Astrocyte of the hippocampus (primary cell): ENCODE data around the gene TULP4.
A peak's percentile ranks its signal among the peaks of the same experiment; 100 is the strongest.

Experiments
- DNase-seq: peaks from one replicate; pipeline ENCODE4 v3.0.0; 2011; ENCODE audit warnings: low read depth, low spot score

TULP4 gene

GRCh38 chr6:158358450-158359077, 46.3 kb downstream of the TULP4 start:
- no peak for DNase-seq

DNA sequence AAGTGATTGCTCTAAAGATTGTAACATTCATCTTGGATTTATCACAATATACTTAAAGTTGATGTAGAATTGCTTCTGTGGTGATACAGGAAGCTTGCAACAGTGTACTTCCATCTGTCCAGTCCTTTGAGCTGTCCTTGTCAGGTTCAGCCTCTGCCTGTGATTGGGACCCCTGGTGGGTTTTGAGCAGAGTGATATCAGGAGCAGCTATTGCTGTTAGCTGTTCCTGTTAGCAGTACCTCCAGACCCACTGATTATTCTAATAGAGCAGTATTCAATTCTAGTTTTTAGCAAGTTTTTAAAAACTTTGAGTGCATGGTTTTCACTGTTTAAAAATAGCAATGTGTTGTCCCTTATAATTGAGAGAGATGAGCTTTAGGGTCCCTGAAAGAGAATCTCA, 48.8 kb downstream of the TULP4 start:
- no peak for DNase-seq

DNA sequence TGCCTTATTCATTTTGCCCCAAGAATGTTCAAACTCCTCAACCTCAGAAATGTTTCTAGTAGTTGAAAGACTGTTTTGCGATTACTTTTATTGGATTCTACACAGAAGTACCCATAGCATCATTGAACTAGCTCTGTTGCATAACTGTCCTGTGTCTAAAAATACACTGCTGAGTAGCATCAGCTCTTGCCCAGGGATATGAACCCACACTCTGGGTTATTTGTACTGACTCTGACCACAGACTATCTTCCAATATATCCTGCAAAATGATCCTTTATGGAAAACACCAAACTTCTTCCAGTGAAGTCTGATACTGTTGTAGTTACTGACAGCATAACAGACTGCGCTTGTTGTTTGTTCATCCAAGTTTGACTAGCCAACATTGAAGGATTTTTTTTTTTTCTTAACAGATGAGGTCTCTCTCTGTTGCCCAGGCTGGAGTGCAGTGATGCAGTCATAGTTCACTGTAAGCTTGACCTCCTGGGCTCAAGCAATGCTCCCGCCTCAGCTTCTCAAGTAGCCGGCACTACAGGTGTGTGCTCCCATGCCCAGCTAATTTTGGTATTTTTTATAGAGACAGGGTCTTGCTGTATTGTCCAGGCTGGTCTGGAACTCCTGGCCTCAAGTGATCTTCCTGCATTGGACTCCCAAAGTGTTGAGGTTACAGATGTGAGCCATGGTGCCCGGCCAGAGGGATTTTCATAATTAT, 49.9 kb downstream of the TULP4 start:
- no peak for DNase-seq

DNA sequence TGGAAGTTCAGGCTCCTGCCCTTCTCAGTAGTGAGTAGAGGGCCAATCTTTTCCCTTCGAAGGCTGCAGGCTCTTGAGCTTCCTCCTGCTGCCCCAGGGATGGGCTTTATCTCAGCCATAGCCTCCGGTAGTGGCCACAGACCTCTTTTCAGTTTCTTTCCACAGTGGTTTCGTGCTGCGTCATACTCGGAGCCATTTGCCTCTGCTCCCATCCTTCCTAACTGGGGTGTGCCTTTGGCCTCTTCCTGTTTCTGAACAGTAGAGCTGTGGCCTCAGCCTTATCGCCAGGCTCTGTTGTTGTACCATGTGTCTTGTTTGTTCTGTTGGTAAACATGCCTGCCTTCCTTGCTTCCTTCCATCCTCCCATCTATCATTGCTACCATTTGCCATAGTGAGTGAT, 54.1 kb downstream of the TULP4 start:
- no peak for DNase-seq

DNA sequence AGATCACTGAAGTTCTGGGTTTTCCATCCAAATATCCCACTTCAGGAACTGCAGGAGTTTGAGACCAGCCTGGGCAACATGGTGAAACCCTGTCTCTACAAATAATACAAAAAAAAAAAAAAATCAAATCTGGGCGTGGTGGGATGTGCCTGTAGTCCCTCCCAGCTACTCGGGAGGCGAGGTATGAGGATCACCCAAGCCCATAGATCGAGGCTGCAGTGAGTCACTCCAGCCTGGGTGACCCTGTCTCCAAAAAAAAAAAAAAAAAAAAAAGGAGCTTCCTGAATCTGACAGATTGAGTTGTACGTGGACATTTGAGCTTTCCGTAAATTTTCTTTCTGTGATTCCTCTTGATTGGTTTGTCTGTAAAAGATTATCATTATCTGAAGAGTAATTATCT, 55.6 kb downstream of the TULP4 start:
- no peak for DNase-seq

- no peak for DNase-seq
These were observed 57.0 kb downstream of the TULP4 start for GRCh38 chr6:158369241-158369640.

DNA sequence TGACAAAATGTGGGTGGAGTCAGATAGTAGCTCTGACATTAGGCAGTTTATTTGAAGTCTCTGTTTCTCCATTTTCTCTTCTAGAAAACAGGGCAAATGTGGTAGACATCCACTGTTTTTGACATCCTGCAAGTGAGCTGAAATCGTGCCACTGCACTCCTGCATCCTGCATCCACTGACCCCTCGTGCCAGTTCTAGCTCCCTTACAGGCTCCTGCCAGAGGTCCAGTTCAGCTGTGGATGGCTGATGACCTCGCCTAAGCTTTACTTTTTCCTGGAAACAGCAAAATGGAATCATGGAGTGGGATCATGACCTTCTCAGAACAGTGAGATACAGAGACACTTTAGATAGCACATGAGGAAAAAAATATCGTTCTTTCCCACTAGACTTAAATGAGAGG, 58.5 kb downstream of the TULP4 start:
- DNase-seq: no peak

- DNase-seq: no peak
These were observed 59.0 kb downstream of the TULP4 start for GRCh38 chr6:158371261-158371660.

DNA sequence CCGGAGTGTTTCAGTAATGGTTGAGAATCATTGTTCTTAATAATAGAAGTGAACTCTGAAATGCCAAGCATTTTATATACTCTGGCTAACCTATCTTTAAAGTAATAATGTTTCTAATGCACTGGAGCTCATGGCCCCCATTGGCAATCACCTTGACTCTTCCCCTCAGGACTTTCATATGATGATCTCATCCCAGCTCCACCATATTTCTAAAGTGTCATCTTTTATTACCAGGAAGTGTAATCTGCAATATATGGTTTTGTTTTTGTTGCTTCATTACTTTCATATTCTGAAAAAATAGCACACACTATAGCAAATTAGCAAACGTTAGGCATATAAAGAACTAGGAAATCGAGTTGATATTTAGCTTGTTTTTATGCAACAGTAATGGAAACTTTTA, 60.3 kb downstream of the TULP4 start:
- no peak for DNase-seq

DNA sequence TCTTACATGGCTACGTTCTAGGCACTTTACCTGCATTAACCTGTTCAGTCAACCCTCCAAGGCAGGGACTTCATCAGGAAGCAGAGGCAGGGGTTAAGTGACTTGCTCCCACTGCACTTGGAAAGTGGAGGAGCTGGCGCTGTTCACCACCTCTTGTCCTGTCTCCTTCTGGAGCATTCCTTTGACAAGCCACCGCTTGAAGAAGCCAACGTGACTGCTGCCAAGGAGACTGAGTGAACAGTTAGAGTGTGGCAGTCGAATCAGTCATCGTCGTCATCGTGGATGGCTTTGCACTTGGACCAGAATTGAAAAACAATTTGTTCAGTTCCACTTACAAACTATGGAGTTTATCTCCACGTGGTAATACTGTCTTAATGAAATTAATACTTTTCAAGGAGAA, 60.9 kb downstream of the TULP4 start:
- no peak for DNase-seq

- DNase-seq: no peak
These were observed 61.8 kb downstream of the TULP4 start for GRCh38 chr6:158374020-158374419.

DNA sequence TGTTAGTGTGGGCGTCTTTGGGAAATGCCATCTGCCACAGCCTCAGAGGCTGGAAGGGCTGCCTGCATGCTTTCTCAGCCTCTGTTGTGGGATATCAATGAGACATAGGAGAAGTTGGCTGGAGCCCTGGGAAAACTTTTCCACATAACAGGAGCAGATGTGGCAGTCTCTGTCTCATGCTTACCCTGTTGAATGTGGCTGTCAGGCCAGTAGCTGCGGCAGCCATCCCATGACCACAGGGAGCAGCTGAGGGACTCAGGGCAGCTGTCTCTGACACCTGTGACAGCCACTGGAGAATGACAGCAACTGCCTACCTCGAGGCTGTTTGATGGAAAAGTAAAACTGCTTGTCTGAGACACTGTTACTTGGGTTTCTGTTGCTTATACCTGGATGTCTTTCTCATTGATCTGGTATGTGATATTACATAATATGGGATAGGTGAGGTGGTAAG, 64.4 kb downstream of the TULP4 start:
- peak; percentile 39 for DNase-seq

GRCh38 chr6:158377860-158378259, 65.6 kb downstream of the TULP4 start:
- no peak for DNase-seq

DNA sequence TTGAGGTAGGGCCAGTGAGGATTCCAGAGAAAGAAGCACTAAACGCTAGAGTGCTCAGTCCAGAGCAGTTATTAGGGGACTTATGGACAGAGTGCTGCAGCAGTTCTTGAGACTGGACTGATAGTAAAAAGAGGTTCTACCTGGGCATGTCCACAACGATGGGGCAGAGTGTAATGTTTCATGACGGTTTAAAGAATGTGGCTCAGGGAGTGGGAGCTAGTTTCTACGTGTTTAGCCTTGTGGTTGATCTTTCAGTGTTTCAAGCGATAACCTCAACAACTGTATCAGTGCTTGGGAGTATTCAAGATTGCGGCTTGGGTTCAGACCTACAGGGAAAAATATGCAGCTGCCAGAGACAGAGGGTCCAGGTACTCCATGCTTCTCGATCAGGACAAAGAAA, 67.1 kb downstream of the TULP4 start:
- DNase-seq: no peak

- DNase-seq: no peak
These were observed 68.9 kb downstream of the TULP4 start for GRCh38 chr6:158381214-158381613.

- no peak for DNase-seq
These were observed 70.2 kb downstream of the TULP4 start for GRCh38 chr6:158382491-158382890.

GRCh38 chr6:158383057-158383456, 70.8 kb downstream of the TULP4 start:
- no peak for DNase-seq

DNA sequence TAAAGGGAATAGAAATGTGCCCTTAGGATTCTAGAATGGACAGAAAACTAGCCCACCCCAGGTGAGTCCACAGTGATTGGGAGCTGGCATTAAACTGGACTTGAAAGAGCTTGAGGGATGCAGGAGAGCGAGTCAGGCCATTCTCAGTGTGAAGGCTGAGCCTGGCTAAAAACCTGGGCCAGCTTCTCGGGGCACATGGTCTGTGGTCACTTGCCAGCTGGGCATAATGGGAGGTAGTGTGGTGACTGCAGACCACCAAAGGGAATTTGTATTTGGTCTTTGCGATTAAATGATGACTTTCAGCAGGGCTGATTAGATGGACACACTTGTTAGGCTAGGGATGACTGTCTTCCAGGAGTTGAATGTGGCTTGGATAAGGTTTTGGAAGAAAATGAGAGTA, 71.3 kb downstream of the TULP4 start:
- no peak for DNase-seq

GRCh38 chr6:158384671-158385110, 72.4 kb downstream of the TULP4 start:
- peak; percentile 21 for DNase-seq

- no peak for DNase-seq
These were observed 74.8 kb downstream of the TULP4 start for GRCh38 chr6:158387036-158387435.

DNA sequence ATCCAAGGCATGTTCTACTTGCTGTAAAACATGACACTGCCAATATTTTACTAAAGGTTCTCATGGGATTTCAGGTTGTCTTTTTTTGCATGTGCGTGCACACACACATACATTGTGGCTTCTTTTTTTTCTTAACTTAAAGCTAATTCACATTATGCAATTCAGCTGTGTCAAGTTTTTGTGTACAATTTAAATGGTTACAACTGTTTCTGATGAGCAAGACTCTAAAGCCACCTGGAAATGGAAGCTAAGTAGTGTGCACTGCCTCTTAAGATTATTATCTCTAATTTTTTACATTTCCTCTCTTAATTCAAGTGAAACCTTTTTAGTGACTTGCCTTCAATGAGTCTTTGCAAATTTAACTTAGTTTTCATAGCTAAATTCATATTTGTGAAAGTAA, 75.3 kb downstream of the TULP4 start:
- no peak for DNase-seq

- DNase-seq: no peak
These were observed 76.5 kb downstream of the TULP4 start for GRCh38 chr6:158388727-158389126.

DNA sequence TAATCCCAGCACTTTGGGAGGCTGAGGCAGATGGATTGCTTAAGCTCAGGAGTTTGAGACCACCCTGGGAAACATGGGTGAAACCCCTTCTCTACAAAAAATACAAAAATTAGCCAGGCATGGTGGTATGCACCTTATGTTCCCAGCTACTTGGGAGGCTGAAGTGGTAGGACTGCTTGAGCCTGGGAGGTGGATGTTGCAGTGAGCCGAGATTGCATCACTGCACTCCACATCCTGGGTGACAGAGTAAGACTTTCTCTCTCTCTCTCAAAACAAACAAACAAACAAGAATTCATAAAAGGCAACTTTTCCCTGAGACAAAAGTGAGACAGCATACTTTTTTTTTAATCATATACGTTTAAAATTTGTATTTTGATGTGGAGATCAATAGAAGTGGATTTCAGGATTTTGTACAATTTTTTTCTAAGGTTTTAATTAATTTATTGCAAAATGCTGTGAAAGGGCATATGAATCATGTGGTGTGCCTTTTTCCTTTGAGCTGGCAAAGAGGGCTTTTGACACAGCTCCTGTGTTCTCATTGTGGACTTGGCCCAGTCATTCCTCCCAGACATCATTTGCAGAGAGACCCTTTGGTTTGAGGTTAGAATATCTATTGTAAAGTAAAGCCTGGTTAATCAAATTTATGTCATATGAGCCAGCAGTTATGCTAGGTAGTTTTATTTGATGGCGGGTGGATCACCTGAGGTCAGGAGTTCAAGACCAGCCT, 77.1 kb downstream of the TULP4 start:
- no peak for DNase-seq
